ENCODE measurements around the gene TBC1D9.

TBC1D9 gene

GRCh38 chr4:140622333-140622958, 133.7 kb downstream of the TBC1D9 start:
- no peak for DNase-seq (ENCODE audit: low read depth in 3 of 3, low spot score in 1 of 3)

GRCh38 chr4:140621161-140621560, 135.0 kb downstream of the TBC1D9 start:
- no peak for DNase-seq (ENCODE audit: low read depth in 3 of 3, low spot score in 1 of 3)

GRCh38 chr4:140617499-140618248, 138.5 kb downstream of the TBC1D9 start:
- no peak for DNase-seq (ENCODE audit: low read depth in 3 of 3, low spot score in 1 of 3)

GRCh38 chr4:140615451-140615850, 140.7 kb downstream of the TBC1D9 start:
- DNase-seq (ENCODE audit: low read depth in 3 of 3, low spot score in 1 of 3), result no peak

GRCh38 chr4:140612357-140612756, 143.8 kb downstream of the TBC1D9 start:
- DNase-seq (ENCODE audit: low read depth in 3 of 3, low spot score in 1 of 3), result no peak

GRCh38 chr4:140611854-140612253, 144.3 kb downstream of the TBC1D9 start:
- no peak for DNase-seq (ENCODE audit: low read depth in 3 of 3, low spot score in 1 of 3)

GRCh38 chr4:140609548-140610425, 146.4 kb downstream of the TBC1D9 start:
- no peak for DNase-seq (ENCODE audit: low read depth in 3 of 3, low spot score in 1 of 3)

GRCh38 chr4:140607852-140608251, 148.3 kb downstream of the TBC1D9 start:
- no peak for DNase-seq (ENCODE audit: low read depth in 3 of 3, low spot score in 1 of 3)

- DNase-seq (ENCODE audit: low read depth in 3 of 3, low spot score in 1 of 3), result no peak
These were observed 151.6 kb downstream of the TBC1D9 start for GRCh38 chr4:140604544-140604943.

GRCh38 chr4:140603286-140603685, 152.9 kb downstream of the TBC1D9 start:
- DNase-seq (ENCODE audit: low read depth in 3 of 3, low spot score in 1 of 3), result no peak

GRCh38 chr4:140602714-140603113, 153.5 kb downstream of the TBC1D9 start:
- no peak for DNase-seq (ENCODE audit: low read depth in 3 of 3, low spot score in 1 of 3)

GRCh38 chr4:140600408-140600807, 155.8 kb downstream of the TBC1D9 start:
- DNase-seq (ENCODE audit: low read depth in 3 of 3, low spot score in 1 of 3), result no peak

GRCh38 chr4:140595065-140595464, 161.1 kb downstream of the TBC1D9 start:
- no peak for DNase-seq (ENCODE audit: low read depth in 3 of 3, low spot score in 1 of 3)

- no peak for DNase-seq (ENCODE audit: low read depth in 3 of 3, low spot score in 1 of 3)
These were observed 171.7 kb downstream of the TBC1D9 start for GRCh38 chr4:140584439-140584838.

- DNase-seq (ENCODE audit: low read depth in 3 of 3, low spot score in 1 of 3), result no peak
These were observed 175.1 kb downstream of the TBC1D9 start for GRCh38 chr4:140581078-140581477.

- DNase-seq (ENCODE audit: low read depth in 3 of 3, low spot score in 1 of 3), result no peak
These were observed 176.9 kb downstream of the TBC1D9 start for GRCh38 chr4:140579278-140579677.

GRCh38 chr4:140575489-140575888, 180.7 kb downstream of the TBC1D9 start:
- no peak for DNase-seq (ENCODE audit: low read depth in 3 of 3, low spot score in 1 of 3)

GRCh38 chr4:140571620-140572019, 184.6 kb downstream of the TBC1D9 start:
- no peak for DNase-seq (ENCODE audit: low read depth in 3 of 3, low spot score in 1 of 3)
